ENCODE measurements around the gene VEGFB. TPM values are rescaled to one million over a fixed set of nuclear protein-coding genes. Genes with fewer than 3 reads are reported as not detected.

The VEGFB gene
- total RNA-seq, 2 donors from 2014 or later: 81.8 to 107 TPM

GRCh38 chr11:64254326-64254725, 19.9 kb downstream of the VEGFB start:
- H3K4me1 ChIP-seq (ENCODE audit: control insufficient read depth in 1 of 2, low read depth in 2 of 2): peaks cover 19 to 31% of the 10 kb centered on the region in 2 donors
- no peak for TF ChIP-seq CTCF (IDR thresholded peaks at IDR 0.05)
- H3K27me3 ChIP-seq (replicated peaks; ENCODE audit: insufficient read depth): no peaks in the 10 kb centered on the region
- H3K27ac ChIP-seq: no peak overlapping the region
- H3K9me3 ChIP-seq: no peaks in the 10 kb centered on the region
- no peak for DNase-seq (ENCODE audit: low spot score)
- peaks cover 28% of the 10 kb centered on the region for H3K36me3 ChIP-seq
- no peak for ATAC-seq (ENCODE audit: insufficient number of reproducible peaks, low FRiP score, low read depth)
- no peak overlapping the region for H3K4me3 ChIP-seq

- H3K27me3 ChIP-seq (replicated peaks; ENCODE audit: insufficient read depth): no peaks in the 10 kb centered on the region
- DNase-seq (ENCODE audit: low spot score): no peak
- peaks cover 19 to 30% of the 10 kb centered on the region in 2 donors for H3K4me1 ChIP-seq (ENCODE audit: control insufficient read depth in 1 of 2, low read depth in 2 of 2)
- no peak for TF ChIP-seq CTCF (IDR thresholded peaks at IDR 0.05)
- no peak overlapping the region for H3K27ac ChIP-seq
- no peak for ATAC-seq (ENCODE audit: insufficient number of reproducible peaks, low FRiP score, low read depth)
- no peak overlapping the region for H3K4me3 ChIP-seq
- H3K36me3 ChIP-seq: peaks cover 35% of the 10 kb centered on the region
- H3K9me3 ChIP-seq: no peaks in the 10 kb centered on the region
Observed at GRCh38 chr11:64255135-64256128, 21.0 kb downstream of the VEGFB start.

GRCh38 chr11:64256300-64256699, 21.9 kb downstream of the VEGFB start:
- H3K9me3 ChIP-seq: no peaks in the 10 kb centered on the region
- ATAC-seq (ENCODE audit: insufficient number of reproducible peaks, low FRiP score, low read depth): no peak
- TF ChIP-seq CTCF (IDR thresholded peaks at IDR 0.05): no peak
- no peak for DNase-seq (ENCODE audit: low spot score)
- peaks cover 14 to 23% of the 10 kb centered on the region in 2 donors for H3K4me1 ChIP-seq (ENCODE audit: control insufficient read depth in 1 of 2, low read depth in 2 of 2)
- no peak overlapping the region for H3K4me3 ChIP-seq
- no peaks in the 10 kb centered on the region for H3K27me3 ChIP-seq (replicated peaks; ENCODE audit: insufficient read depth)
- H3K27ac ChIP-seq: no peak overlapping the region
- peaks cover 35% of the 10 kb centered on the region for H3K36me3 ChIP-seq

GRCh38 chr11:64258356-64258755, 24.0 kb downstream of the VEGFB start:
- Histone ChIP-seq H3K4me3 (no peak overlapping the region), H3K27ac (no peak overlapping the region), H3K4me1 (ENCODE audit: control insufficient read depth in 1 of 2, low read depth in 2 of 2) (peaks cover under 1 to 6% of the 10 kb centered on the region in 2 donors), H3K36me3 (peaks cover 56% of the 10 kb centered on the region), H3K27me3 (replicated peaks; ENCODE audit: insufficient read depth) (no peaks in the 10 kb centered on the region), H3K9me3 (no peaks in the 10 kb centered on the region)
- no peak for ATAC-seq (ENCODE audit: insufficient number of reproducible peaks, low FRiP score, low read depth)
- no peak for DNase-seq (ENCODE audit: low spot score)
- TF ChIP-seq CTCF (IDR thresholded peaks at IDR 0.05): no peak

GRCh38 chr11:64258946-64259532, 24.7 kb downstream of the VEGFB start:
- Histone ChIP-seq H3K4me3 (no peak overlapping the region), H3K4me1 (ENCODE audit: control insufficient read depth in 1 of 2, low read depth in 2 of 2) (no peaks in the 10 kb centered on the region), H3K27me3 (replicated peaks; ENCODE audit: insufficient read depth) (no peaks in the 10 kb centered on the region), H3K27ac (no peak overlapping the region), H3K36me3 (peaks cover 62% of the 10 kb centered on the region), H3K9me3 (no peaks in the 10 kb centered on the region)
- no peak for ATAC-seq (ENCODE audit: insufficient number of reproducible peaks, low FRiP score, low read depth)
- no peak for DNase-seq (ENCODE audit: low spot score)
- TF ChIP-seq CTCF (IDR thresholded peaks at IDR 0.05): no peak
